A673 (cell line): ENCODE results near the gene AATF. TPM values are rescaled to one million over a fixed set of nuclear protein-coding genes. Genes with fewer than 3 reads are reported as not detected.

Experiments
- BruUV-seq: library from RNA; stranded (reverse); fragments of 400-500 nt; replicated peaks from 2 replicates; lab custom pipeline; 2021; lab: Mats Ljungman, UMichigan
- CTCF ChIA-PET: fragments of 300-600 bp; sonication (Branson Sonifier 250); formaldehyde crosslinking; loops from one replicate; lab custom pipeline; 2022; ENCODE audit warnings: antibody characterized with exemption; lab: Charles Lee
- POLR2A ChIA-PET: fragments of 300-600 bp; sonication (Branson Sonifier 250); formaldehyde crosslinking; loops from one replicate; lab custom pipeline; 2022; ENCODE audit warnings: antibody characterized with exemption; ENCODE audit not compliant: low non-redundant PET; lab: Charles Lee
- DNase-seq: peaks from one replicate; pipeline ENCODE4 v3.0.0-alpha.2; 2015; ENCODE audit warnings: low spot score
- H3K27ac ChIP-seq: fragments of 200-600 bp; sonication (generic); 2 replicates; pipeline ENCODE4 v1.5.1; 2016; ENCODE audit warnings: mixed run types, low read depth, mild to moderate bottlenecking, mixed read lengths, antibody characterized with exemption, low read length; ENCODE audit not compliant: poor library complexity, severe bottlenecking
- H3K27me3 ChIP-seq: fragments of 200-600 bp; sonication (generic); replicated peaks from 2 replicates; pipeline ENCODE4 v1.6.1; 2017; ENCODE audit warnings: mixed run types, low read depth, mild to moderate bottlenecking, mixed read lengths, antibody characterized with exemption, low read length; ENCODE audit not compliant: insufficient read depth, poor library complexity
- H3K36me3 ChIP-seq: fragments of 200-600 bp; sonication (generic); 2 replicates; pipeline ENCODE4 v1.6.1; 2016; ENCODE audit warnings: mixed run types, mild to moderate bottlenecking, mixed read lengths, antibody characterized with exemption, low read length; ENCODE audit not compliant: insufficient read depth, poor library complexity, severe bottlenecking
- H3K4me1 ChIP-seq: fragments of 200-600 bp; sonication (generic); 2 replicates; pipeline ENCODE4 v1.6.1; 2017; ENCODE audit warnings: mixed run types, mild to moderate bottlenecking, mixed read lengths, antibody characterized with exemption, low read length; ENCODE audit not compliant: insufficient read depth, poor library complexity, severe bottlenecking
- H3K4me3 ChIP-seq: fragments of 200-600 bp; sonication (generic); 2 replicates; pipeline ENCODE4 v1.5.1; 2016; ENCODE audit warnings: low read depth, mixed run types, mild to moderate bottlenecking, mixed read lengths, low read length; ENCODE audit not compliant: poor library complexity, severe bottlenecking
- H3K9me3 ChIP-seq: fragments of 200-600 bp; sonication (generic); 2 replicates; pipeline ENCODE4 v1.6.1; 2016; ENCODE audit warnings: mixed run types, low read depth, mild to moderate bottlenecking, mixed read lengths, antibody characterized with exemption, low read length; ENCODE audit not compliant: poor library complexity, severe bottlenecking
- EZH2 ChIP-seq: fragments of 200-600 bp; sonication (generic); IDR thresholded peaks from 2 replicates; pipeline ENCODE4 v1.6.1; 2017; ENCODE audit warnings: borderline replicate concordance, low read depth, mild to moderate bottlenecking, mixed read lengths, antibody characterized with exemption, low read length; ENCODE audit not compliant: poor library complexity, severe bottlenecking
- intact Hi-C: fragments of 100-400 bp; cut with micrococcal nuclease; formaldehyde crosslinking; loops from one replicate; pipeline ENCODE4 v1.10.0; 2022; ENCODE audit not compliant: unreplicated experiment
- total RNA-seq: library from RNA; stranded (reverse); gene quantifications from 2 replicates; pipeline ENCODE4 v1.2.3, GENCODE V29; 2021
- TF ChIP-seq, protein P1 (sequence below): fragments of 300-800, 200-600 bp; sonication (generic); conservative IDR thresholded peaks from 2 replicates; pipeline ENCODE4 v1.5.1; 2017; ENCODE audit warnings: low read depth, mild to moderate bottlenecking, antibody characterized with exemption, low read length, moderate library complexity, mixed read lengths

AATF gene
- total RNA-seq, 1 experiment from 2014 or later, result 51.3 TPM

DNA sequence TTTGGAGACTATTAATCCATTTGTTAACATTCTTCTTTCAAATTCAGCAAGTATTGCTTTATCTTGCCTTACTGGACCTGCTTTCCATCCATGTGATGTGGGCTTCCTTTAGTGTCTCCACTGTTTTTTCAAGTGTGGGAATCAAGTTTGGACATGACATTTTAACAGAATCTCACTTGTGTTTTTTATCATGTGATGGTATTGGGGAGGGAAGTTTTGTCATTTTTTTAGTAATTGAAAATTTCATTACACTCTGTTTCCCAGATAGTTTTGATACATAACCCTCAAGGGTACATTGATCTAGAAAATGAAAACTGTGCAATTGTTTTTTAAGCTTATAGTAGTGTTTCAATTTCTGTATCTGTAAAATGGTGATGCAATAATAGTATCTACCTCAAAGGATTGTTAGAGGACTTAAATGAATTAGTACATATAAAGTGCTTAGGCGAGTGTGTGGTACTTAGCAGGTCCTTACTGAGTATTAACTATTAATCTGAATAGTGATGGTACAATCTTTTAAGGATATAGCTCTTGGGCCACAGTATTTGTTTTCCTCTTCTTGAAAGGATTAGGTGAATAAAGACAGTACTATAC lies 27.3 kb downstream of the AATF start:
- H3K36me3 ChIP-seq, result no peaks in the 10 kb centered on the region
- POLR2A ChIA-PET, result no interaction called here
- no peak for DNase-seq
- CTCF ChIA-PET, result no interaction called here
- no peaks in the 10 kb centered on the region for H3K27me3 ChIP-seq
- no TSS peak for BruUV-seq
- H3K4me3 ChIP-seq, result no peak overlapping the region
- no peak overlapping the region for H3K27ac ChIP-seq
- no peaks in the 10 kb centered on the region for H3K9me3 ChIP-seq
- H3K4me1 ChIP-seq, result peaks cover 36% of the 10 kb centered on the region
- TF ChIP-seq, protein P1, sequence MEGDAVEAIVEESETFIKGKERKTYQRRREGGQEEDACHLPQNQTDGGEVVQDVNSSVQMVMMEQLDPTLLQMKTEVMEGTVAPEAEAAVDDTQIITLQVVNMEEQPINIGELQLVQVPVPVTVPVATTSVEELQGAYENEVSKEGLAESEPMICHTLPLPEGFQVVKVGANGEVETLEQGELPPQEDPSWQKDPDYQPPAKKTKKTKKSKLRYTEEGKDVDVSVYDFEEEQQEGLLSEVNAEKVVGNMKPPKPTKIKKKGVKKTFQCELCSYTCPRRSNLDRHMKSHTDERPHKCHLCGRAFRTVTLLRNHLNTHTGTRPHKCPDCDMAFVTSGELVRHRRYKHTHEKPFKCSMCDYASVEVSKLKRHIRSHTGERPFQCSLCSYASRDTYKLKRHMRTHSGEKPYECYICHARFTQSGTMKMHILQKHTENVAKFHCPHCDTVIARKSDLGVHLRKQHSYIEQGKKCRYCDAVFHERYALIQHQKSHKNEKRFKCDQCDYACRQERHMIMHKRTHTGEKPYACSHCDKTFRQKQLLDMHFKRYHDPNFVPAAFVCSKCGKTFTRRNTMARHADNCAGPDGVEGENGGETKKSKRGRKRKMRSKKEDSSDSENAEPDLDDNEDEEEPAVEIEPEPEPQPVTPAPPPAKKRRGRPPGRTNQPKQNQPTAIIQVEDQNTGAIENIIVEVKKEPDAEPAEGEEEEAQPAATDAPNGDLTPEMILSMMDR, result no peak
- TF ChIP-seq EZH2, result no peak
- intact Hi-C loops, result no loop called here

DNA sequence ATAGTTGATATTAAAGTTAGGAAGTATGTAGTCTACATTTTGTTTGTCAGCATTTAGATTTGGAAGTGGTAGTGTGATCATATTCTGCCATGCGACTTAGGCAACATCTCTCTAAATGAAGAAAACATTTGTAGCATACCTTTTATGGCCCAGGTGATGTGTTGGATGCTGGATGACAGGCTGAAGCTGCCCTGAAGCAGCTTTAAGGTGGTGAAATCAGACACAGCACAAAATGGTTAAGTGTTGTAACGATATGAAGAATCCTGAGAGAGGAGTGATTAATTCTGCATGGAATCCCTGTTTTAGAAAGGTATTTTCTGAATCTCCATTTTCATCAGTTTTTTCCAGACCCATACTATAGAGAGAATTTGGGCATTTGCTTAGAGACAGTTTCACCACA lies 28.3 kb downstream of the AATF start:
- TF ChIP-seq EZH2, result no peak
- TF ChIP-seq, protein P1, result no peak
- ChIA-PET CTCF (no interaction called here), POLR2A (no interaction called here)
- no peaks in the 10 kb centered on the region for H3K9me3 ChIP-seq
- no peaks in the 10 kb centered on the region for H3K27me3 ChIP-seq
- no peak overlapping the region for H3K27ac ChIP-seq
- BruUV-seq, result no TSS peak
- no peak overlapping the region for H3K4me3 ChIP-seq
- intact Hi-C loops, result no loop called here
- DNase-seq, result no peak
- H3K36me3 ChIP-seq, result no peaks in the 10 kb centered on the region
- peaks cover 26% of the 10 kb centered on the region for H3K4me1 ChIP-seq

DNA sequence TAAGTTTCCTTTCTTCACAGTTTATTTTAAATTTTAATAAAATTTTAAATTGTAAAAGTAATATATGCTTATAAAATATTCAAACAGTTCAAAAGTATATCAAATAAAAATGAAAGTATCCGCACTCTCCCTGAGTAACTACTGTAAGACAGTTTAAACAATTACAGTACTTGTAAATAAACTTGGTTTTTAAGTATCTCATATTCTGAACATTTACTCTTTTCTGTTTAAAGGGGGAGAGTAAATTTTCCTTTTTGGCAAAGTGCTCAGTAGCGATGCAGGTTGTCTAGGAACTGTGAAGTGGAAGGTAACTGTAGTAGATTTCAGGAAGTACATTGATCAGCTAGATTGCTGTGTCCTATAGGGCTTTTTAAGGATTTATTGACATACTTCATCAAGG lies 28.8 kb downstream of the AATF start:
- ChIA-PET POLR2A (no interaction called here), CTCF (no interaction called here)
- H3K4me1 ChIP-seq, result peaks cover 21% of the 10 kb centered on the region
- no peak for DNase-seq
- H3K9me3 ChIP-seq, result no peaks in the 10 kb centered on the region
- no peaks in the 10 kb centered on the region for H3K27me3 ChIP-seq
- no peaks in the 10 kb centered on the region for H3K36me3 ChIP-seq
- intact Hi-C loops, result no loop called here
- H3K4me3 ChIP-seq, result no peak overlapping the region
- H3K27ac ChIP-seq, result no peak overlapping the region
- BruUV-seq, result no TSS peak
- TF ChIP-seq, protein P1, result no peak
- no peak for TF ChIP-seq EZH2
